NCI-H345 (cell line): ENCODE measurements around the gene PTPRT.

ENCODE experiments used
- DNase-seq: peaks from one replicate; lab custom pipeline; 2025; lab: John Stamatoyannopoulos, UW

Gene PTPRT

DNA sequence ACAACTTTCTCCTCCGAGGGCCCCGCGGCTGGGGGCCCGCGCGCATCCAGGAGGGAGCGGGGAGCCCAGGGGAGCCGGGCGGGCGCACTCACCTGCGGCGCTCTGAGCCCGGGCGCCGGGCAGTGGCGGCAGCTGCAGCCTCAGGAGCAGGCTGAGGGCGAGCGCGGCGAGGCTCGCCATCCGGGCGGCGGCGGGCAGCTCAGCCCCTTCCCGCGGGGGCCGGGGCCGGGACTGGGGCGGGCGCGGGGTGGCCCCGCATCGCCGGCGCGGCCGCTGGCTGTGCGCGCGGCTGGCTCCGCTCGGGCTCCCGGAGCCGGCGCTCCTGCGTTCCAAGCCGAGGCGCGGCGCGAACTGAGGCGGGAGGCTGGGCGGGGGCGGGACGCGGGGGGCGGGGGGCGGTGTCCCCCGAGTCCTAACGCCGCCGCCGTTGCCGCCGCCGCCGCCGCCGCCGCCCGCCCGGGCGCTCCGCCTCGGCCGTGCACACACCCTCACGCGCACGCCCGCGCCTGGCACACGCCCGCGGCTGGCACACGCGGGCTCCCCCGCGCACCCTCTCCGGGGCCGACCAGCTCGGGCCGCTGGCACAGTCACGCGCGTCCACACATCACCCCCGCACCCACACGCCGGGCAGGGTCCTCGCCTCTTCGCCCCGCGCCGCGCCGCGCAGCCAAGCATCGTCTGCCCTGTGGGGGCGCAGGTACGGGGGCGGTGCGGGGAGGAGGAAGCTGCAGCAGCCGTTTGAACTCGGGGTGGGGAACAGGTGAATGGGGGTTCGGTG is at the start of gene PTPRT:
Gene PTPRT (minus strand): TSS at position 353 of the 778 bp plus-strand sequence. CDS start 173 bp downstream, at position 180.
- DNase-seq = peak; percentile 45

- DNase-seq = peak; percentile 17
These were observed 49.1 kb upstream of the PTPRT start for GRCh38 chr20:43238833-43239232.

DNA sequence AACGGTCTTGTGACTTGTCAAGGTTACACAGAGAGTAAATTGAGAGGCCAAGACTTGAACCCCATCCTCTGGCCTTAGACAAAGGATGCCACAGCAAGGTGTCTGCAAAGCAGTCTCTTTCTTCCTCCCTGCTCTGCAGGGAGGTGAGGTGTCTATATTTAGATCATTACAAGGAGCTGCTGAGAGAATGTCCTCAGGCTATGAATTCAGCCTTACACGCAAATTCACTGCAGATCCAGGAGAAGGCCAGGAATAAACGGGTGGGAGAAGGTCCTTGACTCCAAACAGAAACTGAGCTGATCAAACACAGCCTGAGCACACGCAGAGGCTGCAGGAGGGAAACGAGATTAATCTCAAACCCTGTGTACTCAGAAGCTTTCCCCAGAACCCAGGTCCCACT is 48.6 kb upstream of the PTPRT start:
- peak; percentile 38 for DNase-seq

DNA sequence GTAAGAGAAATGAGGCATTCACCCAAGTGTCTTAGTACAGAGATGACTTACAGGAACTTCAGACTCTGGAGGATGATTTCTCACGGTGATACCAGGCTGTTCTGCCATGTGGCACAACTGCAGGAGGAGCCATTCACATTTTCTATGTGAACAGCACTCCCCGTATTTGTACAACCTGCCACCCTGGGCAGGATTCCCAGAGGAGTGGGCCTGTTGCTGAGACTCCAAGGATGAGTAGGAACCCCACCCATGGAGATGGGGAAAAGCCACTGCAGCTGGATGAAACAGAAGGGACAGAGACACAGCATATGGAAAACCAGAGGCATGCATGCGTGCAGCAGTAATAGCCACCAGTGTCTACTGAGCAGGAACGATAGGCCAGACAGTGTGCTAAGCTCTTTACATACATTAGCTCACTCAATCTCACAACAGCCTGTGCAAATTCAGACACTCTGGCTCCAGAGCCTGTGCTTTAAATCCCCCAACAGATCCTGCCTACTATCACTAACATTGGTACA is 48.0 kb upstream of the PTPRT start:
- DNase-seq = no peak

DNA sequence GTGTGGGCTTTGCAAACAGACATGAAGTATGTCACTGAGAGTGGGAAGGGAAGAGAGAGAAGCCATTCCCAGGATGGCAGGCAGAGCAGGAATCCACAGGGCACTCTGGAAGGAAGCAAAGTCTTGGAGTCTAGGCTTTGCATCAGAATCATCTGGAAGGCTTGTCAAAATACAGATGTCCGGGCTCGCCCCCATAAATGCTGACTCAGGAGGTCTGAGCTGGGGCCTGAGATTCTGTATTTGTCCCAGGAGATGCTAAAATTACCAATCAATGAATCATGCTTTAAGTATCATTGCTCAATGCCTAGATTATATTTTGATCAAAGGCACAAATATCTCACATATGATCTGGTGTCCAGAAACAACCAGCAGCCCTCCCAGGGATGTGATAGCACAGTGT is 46.3 kb upstream of the PTPRT start:
- DNase-seq = no peak

DNA sequence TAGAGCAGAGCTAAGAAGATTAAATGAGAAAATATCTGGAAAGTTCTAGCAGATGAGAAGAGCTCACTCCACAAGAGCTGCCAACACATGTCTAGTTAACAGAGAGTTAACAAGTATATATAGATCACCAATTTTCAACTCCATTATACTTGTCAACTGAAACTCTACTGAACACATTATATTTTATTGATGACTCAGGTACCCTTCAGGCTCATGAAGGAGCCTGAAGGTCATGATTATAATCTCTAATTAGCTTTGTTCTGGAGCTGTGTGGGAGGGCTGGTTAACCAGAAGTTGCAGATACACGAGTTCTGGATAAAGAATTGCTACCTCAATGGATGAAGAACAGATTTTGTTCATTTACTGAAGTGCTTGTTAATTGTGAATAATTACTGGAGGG is 42.1 kb upstream of the PTPRT start:
- DNase-seq = no peak

- DNase-seq = no peak
These were observed 40.0 kb upstream of the PTPRT start for GRCh38 chr20:43229696-43230095.

GRCh38 chr20:43220612-43221011 is 30.9 kb upstream of the PTPRT start:
- DNase-seq = no peak

DNA sequence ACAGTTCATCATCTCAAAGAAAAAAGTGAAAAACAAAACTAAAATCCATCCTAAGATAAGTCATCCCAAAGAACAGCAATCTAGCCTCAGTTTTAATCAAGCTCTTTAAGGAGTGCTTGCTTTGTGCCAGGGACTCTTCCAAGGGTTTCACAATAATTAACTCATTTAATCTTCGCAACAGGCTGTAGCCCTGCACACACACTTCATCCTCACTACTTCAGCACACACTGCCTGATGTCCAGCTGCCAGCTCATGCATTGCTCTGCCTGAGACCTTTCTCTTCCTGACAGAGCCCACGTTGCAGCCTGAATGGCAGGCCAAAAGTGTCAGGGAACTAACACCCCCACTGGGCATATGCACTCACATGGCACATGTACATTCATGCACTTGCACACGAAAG is 21.2 kb upstream of the PTPRT start:
- DNase-seq = no peak

DNA sequence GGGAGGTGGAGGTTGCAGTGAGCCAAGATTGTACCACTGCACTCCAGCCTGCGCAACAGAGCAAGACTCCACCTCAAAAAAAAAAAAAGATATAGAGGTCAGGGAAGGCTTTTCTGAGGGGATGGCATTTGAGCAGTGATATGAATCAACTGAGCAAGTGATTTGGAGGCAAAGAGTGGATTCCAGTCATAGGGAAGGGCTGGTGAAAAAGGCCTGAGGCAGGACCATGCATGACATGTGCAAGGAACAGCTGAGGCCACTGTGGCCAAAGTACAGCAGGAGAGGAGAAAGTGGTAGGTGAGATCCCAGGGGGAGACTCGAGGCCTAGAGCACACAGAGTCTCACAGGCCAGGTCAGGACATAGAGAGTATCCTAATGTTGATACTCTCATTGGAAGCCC is 20.1 kb upstream of the PTPRT start:
- DNase-seq = no peak

GRCh38 chr20:43205699-43206098 is 16.0 kb upstream of the PTPRT start:
- no peak for DNase-seq

GRCh38 chr20:43202100-43202499 is 12.4 kb upstream of the PTPRT start:
- no peak for DNase-seq

- no peak for DNase-seq
These were observed 8.9 kb upstream of the PTPRT start for GRCh38 chr20:43198607-43199006.

- DNase-seq = no peak
These were observed 6.5 kb upstream of the PTPRT start for GRCh38 chr20:43196243-43196642.

- DNase-seq = peak; percentile 72
These were observed 4.4 kb upstream of the PTPRT start for GRCh38 chr20:43194137-43194536.

DNA sequence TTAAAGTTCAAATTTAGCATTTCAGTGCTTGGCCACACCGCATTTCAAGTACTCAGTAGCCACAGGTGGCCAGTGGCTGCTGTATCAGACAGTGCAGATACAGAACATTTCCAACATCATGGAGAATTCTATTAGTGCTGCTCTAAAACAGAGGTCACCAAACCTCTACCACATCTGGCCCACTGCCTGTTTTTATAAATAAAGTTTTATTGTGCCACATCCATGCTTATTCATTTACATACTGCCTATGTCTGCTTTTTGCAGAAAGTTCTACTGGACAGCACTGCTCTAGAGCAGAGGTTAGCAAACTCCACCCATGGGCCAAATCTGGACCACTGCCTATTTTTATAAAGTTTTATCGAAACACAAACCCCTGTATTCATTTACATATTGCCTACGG is 3.7 kb upstream of the PTPRT start:
- DNase-seq = no peak

GRCh38 chr20:43191946-43192863 is 2.5 kb upstream of the PTPRT start:
- DNase-seq = peak; percentile 60

GRCh38 chr20:43191143-43191542 is 1.4 kb upstream of the PTPRT start:
- DNase-seq = no peak

DNA sequence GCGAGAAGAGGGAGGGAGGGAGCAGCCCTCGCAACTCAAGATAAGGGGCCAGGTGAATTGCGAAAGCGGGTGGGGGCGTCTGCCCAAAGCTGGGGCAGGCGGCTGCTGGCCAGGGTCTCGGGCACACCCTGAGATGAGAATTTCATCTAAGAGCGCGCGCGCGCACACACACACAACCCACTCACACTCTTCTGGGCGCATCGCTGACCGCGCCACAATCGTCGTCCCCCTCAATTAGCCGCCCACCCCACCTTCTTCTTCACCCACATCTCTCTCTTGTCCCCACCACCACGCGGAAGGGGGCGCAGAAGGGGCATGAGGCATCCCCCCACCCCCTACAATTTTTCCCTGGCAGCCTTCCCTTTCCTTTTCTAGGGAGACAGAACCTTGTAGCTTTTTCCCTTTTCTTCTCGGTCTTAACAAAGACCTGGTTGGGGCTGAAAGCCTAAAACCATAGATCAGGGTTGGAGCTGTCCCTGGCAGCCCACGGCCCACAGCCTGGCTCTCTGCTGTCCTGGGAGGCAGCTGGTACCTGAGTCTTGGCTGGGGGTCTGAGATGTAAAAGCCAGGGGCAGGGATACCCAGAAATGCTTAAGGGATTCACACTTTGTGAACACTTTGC is 737 bp upstream of the PTPRT start:
- no peak for DNase-seq

- peak; percentile 45 for DNase-seq
These were observed 699 bp downstream of the PTPRT start for GRCh38 chr20:43188861-43189553.

- peak; percentile 30 for DNase-seq
These were observed 1.5 kb downstream of the PTPRT start for GRCh38 chr20:43188234-43188653.
